Thyroid gland (tissue), 4 donors: ENCODE measurements around the gene GDNF.

Experiments
- POLR2A ChIP-seq, 2 donors: fragments of 450-650 bp; IDR thresholded peaks; one replicate each; pipeline ENCODE4 v1.6.1; 2017; ENCODE audit warnings: antibody characterized with exemption in 2 of 2, mild to moderate bottlenecking in 2 of 2, moderate library complexity in 1 of 2
- TF ChIP-seq, protein P1 (sequence below), 6 experiments: fragments of 200-600 bp in 3 of 6; fragments of 450-650 bp in 3 of 6; sonication (generic) in 3 of 6; IDR thresholded peaks; one replicate each; pipeline ENCODE4 v1.5.1; 2016 to 2019; ENCODE audit warnings: antibody characterized with exemption in 6 of 6, mild to moderate bottlenecking in 2 of 6, inconsistent platforms in 1 of 6, moderate library complexity in 1 of 6

DNA sequence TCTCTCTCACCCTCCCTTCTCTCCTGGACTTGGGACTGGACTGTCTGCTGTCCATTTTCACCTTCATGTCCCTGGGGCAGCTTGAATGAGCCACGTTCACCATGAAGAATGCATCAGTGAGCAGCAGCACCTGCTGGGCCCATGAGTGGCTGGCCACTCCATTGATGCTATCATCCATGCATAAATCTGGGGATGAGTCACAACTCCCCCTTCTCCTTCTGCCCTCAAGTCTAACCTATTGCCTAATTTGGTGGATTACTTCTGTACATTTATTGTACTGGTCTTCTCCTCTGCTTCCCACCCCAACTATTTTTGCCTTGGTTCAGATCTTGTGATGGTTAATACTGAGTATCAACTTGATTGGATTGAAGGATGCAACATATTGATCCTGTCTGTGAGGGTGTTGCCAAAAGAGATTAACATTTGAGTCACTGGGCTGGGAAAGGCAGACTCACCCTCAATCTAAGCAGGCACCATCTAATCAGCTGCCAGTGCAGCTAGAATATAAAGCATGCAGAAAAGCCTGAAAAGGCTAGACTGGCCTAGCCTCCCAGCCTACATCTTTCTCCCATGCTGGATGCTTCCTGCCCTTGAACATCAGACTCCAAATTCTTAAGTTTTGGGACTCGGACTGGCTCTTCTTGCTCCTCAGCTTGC, 46.7 kb downstream of the GDNF start:
- TF ChIP-seq, protein P1, sequence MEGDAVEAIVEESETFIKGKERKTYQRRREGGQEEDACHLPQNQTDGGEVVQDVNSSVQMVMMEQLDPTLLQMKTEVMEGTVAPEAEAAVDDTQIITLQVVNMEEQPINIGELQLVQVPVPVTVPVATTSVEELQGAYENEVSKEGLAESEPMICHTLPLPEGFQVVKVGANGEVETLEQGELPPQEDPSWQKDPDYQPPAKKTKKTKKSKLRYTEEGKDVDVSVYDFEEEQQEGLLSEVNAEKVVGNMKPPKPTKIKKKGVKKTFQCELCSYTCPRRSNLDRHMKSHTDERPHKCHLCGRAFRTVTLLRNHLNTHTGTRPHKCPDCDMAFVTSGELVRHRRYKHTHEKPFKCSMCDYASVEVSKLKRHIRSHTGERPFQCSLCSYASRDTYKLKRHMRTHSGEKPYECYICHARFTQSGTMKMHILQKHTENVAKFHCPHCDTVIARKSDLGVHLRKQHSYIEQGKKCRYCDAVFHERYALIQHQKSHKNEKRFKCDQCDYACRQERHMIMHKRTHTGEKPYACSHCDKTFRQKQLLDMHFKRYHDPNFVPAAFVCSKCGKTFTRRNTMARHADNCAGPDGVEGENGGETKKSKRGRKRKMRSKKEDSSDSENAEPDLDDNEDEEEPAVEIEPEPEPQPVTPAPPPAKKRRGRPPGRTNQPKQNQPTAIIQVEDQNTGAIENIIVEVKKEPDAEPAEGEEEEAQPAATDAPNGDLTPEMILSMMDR (IDR thresholded peaks at IDR 0.05): no peak
- no peak for TF ChIP-seq POLR2A (IDR thresholded peaks at IDR 0.05)
